HG03139 (cell line): ENCODE measurements around the gene MTMR6.
A peak's percentile ranks its signal among the peaks of the same experiment; 100 is the strongest.
"Not testable (repeated sequence)": the region's sequence is repeated elsewhere in the genome, so short reads cannot be mapped to it uniquely, and the experiment has no call there.

Experiments
- ATAC-seq: cut with Tn5 transposase; IDR thresholded peaks from one replicate; pipeline ENCODE4 v1.9.1; 2021; ENCODE audit not compliant: unreplicated experiment

Gene MTMR6

DNA sequence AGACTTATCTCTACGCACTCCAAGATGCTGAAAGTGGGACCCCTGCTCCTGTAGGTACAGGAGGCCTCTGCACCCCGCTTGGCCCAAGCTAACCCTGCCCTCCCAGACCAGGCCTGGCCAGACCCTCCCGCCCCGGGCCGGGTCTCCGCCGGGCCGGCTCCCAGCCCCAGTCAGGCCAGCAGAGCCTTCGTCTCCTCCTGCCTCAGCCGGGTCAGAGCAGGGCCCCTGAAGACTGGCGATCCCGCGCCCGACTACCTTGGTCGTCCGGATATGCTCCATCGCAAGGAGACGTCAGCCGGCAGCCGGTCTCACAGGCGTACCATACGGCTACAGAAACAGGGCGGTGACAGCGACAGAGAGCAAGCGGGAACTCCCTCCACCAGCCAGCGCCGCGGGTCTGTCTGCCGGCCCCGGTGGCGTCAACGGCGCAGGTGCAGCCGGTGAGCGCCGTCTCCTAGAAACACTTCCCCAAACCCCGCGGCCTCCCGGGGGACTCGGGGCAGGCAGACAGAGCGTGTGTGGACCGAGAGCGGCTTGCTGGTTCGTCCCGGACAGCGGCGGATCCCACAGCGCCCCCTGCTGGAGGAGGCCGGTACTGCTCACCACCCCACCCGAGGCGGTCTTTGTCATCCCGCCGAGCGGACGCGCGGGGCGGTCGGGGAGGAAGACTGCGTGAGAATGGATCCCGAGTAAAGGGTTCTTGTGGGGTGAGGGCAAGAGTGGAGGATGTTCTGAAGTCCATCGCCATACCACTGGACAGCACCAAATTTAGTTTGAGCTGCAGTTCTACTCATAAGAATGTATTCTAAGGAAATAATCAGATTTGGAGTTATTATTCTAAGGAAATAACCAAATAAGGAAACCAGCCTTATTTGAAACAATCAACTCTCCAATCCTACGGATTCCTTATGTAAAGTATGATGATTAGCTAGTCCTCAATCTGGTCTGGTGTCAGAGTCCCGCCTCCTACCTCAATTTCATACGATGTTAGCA is at the start of gene MTMR6:
TSS of gene MTMR6 (minus strand) at position 520 of the 993 bp plus-strand sequence. CDS start at position 279, 241 bp downstream.
- peak; percentile 93 for ATAC-seq

DNA sequence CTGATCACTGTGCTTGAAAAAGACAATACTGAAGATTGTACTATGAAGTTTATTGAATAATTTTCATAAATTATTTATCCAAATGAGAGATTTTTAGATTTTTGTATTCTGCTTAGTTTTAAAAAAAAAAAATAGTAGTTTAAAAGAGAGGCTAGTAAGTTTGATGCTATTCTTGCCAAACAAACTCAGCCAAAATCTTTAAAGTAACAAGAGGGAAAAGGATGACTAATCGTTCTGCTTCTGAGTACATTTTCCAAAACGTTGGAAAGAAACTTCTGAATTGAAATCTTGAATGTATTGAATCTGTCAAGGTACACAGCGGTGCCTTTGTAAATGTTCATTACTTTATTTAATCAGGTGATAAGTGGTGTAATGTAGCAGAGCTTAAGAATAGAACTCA is 48.6 kb upstream of the MTMR6 start:
- ATAC-seq = no peak

DNA sequence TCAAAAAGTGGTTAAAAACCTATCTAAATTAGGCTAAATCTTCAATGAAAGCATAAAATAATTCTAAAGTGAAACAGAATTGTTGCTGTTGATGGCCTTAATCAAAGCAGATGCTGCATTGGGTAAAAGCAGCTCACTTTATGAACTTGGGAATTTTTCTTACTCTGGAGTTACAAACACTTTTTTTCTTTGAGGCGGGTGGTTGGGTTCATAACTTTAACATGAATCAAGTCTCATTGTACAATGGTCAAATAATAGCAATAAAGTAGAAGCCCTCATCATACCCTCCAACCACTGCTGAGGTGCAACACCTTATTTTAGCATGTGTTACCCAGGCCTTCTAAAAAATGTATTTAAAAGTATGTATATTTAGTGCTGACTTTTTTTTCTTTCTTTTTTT is 43.3 kb upstream of the MTMR6 start:
- no peak for ATAC-seq

DNA sequence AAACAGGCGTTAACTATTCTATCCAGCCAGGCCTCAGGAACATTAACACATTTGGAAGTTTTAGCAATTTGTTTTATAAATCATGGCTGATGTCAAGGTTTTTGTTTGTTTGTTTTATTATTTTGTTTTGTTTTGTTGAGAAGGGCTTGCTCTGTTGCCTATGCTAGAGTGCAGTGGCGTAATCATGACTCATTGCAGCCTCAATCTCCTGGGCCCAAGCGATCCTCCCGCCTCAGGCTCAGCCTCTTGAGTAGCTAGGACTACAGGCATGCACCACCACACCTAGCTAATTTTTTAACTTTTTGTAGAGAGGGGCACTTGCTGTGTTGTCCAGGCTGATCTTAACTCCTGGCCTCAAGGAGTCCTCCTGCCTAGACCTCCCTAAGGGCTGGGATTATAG is 42.4 kb upstream of the MTMR6 start:
- ATAC-seq = no peak

DNA sequence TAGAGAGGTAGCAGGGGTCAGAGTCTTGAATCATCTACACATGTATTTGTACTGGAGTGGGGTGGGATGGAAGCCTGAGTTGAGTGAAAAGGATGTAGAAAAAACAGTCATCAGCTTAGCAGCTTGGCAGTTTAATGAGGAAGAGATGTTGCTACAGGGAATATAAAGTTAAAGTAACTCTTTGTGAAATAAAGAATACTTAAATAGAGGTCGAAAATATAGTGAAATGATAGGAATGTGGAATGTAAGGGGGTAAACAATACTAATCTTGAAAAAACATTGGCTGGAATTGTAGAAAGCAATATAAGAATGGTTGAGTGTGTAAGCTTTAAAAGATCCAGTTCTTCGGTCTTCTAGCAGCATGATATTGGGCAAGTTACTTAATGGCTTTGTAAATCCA is 36.8 kb upstream of the MTMR6 start:
- no peak for ATAC-seq

DNA sequence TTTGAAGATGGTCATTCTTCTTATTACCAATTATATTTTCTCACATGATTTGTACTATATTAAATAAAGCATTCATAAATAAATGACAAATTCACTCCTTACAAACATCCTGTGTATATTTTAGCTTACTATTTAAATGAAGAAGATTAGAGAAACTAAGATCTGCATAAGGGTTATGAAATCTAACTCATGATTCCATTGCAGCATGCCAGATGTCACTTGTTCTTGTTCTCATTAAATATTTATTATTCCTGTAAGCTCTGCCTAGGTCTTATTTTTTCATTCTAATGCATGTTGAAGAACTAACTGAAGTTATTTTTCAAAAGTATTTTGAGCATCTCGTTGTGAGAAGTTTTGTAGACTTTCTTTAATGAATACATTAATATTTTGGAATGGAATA is 32.5 kb upstream of the MTMR6 start:
- no peak for ATAC-seq

DNA sequence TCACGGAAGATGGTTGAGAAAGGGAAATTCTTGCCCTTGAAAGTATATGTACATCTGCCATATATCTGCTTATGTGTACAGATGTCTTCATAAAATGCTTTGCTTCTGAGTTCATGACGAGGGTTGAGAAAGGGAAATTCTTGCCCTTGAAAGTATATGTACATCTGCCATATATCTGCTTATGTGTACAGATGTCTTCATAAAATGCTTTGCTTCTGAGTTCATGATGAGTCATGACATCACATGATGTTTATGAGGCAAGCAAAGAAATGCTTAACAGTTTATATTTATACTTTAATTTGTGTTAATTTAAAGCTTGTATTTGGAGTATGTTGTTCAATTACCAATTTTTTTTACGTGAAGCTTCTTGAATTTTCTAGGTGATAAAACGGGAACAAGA is 31.7 kb upstream of the MTMR6 start:
- ATAC-seq = not testable (repeated sequence)

DNA sequence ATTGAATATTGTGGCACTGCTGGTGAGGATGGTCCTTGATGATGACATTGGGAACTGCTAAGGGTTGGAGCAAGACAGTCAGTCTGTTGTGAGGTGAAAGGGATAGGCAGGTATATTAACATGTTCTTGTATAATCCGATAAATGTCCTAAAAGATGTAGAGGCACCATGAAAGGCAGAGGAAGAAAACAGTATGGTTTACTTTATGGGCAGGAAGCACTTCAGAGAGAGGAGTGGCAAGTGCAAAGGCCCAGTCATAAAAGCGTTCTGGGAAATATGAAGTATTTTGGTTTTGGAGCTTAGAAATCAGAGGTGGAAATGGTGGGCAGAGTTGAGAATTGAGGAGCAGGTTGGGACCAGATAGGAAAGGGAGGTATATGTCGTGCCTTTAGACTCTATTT is 23.6 kb upstream of the MTMR6 start:
- no peak for ATAC-seq

DNA sequence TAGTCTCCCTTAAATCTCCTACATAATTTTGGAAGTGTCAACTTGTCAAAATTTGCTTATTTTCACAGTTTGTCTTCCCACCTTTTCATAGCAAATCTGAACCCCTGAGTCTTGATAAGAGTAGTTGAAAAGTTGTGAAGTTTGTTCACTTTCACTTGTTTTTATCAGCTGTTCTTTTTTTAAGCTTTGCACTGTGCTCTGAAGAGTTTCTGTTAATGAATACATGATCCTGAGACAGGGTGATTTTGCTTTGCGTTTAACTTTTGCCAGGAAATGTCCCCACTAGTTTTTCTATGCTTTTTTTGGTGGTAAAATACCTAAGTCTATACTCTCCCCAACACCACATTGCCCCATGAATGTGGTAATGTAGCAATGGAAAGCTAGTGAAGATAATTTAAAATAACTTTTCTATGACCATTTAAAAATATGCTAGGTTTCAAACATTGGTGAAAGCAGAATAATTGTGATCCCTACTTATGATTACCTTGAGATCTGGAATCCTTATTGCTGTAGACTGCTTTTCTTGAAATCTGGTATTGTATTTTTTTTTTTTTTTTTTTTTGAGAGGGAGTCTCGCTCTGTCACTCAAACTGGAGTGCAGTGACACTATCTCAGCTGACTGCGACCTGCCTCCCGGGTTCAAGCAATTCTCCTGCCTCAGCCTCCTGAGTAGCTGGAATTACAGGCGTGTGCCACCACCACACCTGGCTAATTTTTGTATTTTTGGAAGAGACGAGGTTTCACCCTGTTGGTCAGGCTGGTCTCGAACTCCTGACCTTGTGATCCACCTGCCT is 19.6 kb upstream of the MTMR6 start:
- ATAC-seq = no peak

DNA sequence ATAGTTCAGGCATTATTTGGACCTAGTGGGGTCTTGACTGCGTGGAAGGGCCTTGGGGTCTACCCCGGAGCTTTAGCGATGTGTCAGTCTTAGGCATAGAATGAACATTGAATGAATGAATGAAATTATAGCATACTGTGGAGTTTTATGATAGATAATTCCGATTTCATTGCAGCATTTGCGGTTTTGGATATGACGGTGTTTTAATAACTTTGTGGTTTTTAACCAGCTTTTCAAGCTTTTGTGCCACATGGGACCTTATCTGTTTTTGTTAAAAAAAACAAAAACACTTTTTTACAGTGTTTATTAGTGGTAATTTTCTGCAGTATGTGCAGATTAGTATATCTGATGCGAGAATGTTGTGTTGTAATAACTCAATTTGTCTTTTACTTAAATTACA is 14.8 kb upstream of the MTMR6 start:
- no peak for ATAC-seq

DNA sequence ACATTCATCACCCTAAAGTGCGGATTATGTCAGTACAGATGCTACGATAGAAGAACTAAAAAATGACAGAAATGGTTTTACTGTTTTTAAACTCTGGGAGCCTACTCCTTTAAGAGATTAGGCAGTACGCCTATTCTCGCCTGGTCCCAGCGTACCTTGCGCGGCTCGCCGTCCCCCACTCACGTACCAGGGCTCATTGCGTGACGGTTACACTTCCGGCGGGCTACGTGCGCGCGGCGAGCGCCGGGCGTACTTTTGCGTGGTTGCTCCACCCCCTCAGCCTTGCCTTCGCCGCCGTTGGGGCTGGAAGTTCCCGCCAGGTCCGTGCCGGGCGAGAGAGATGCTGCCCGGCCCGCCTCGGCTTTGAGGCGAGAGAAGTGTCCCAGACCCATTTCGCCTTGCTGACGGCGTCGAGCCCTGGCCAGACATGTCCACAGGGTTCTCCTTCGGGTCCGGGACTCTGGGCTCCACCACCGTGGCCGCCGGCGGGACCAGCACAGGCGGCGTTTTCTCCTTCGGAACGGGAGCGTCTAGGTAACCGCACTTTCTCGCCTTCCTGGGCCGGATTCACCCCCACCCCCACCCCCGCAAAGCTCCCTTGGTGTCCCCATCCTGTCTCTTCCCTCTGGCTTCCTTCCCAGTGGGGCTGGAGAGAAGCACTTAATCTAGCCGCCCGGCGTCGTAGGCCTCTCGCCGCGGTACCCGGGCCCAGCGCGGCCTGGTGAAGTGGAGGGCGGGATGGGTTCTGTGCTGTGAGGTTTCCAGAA is 14.2 kb upstream of the MTMR6 start, which contains the start of gene NUP58:
TSS of gene NUP58 (plus strand) at position 279 of the 767 bp plus-strand sequence. CDS start at position 428, 149 bp downstream.
- peak; percentile 98 for ATAC-seq

DNA sequence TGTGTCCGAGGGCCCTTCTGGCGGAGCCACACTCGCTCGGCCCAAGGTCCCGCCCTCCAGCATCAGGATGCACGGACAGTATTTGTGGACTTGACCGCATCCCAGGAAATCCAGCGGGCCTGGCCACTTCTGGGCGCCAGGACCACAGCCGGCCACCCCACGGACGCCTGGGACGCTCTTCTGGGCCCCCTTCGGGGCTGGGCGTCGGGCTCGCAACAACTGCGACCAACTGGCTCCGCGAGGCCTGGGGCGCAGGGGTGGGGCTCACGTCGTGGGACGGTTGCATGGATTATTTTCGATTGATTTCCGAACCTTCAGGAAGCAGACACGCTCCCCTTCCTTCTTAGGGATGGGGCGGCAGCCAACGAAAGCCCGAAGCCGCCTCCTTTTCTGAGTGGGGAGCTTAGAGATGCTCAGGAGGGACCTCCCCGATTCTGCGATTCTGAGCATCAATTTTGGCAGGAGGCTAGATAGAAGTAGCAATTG is 13.6 kb upstream of the MTMR6 start:
- ATAC-seq = peak; percentile 3

DNA sequence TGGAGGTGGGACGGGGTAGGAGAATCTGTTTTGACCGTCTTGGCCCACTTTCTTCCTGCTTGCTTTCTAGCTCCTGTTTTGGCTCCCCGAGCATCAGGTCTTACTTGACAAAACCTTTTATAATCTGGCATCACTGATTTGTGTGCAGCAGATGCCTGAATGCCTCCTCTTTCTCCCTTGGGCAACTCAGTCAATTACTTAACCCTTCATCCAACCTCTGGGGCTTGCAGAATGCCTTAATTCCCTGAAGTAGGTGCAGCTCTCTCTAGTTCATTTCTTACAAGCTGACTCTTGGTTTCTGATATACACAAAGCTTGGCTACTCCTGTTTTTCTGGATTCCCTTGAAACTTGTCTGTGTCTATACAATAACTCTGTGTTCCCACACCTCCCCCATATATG is 8.4 kb upstream of the MTMR6 start:
- no peak for ATAC-seq

DNA sequence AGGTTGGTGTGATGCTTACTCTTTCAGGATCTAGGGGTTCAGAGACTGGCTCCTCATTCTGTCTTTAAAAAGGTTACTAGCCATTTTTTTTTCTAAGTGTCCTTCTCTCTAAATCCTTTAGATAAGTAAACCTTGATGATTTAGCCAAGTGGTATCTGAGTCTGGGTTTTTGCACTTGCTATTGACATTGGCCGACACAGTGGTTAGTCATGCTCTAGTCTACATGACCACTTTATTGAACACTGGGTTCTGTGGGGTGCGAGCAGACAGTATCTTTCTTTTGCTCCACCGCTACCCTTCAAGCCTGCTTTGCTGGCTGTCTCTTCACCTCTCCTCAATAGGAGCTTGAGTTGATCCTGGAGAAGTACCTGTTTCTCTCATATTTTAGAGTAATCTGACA is 7.9 kb upstream of the MTMR6 start:
- ATAC-seq = no peak

DNA sequence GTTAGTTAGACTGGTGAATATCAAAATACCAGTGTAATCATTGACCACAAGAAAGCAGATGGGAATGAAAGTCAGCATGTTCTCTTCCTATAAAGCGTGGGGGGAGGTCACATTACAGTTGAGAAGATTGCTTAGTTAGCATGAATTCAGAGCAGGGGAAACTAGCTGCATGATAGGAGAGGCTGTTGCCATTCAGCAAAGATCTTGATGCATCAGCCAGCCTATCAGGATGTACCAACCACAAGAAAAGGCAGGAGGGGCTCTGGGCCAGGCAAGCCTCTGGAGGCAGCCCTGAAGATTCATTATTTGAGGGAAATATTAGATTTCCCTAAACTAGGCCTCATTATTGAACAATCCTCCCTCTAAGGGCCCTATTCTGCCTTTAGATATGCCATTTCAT is 5.0 kb upstream of the MTMR6 start:
- no peak for ATAC-seq

DNA sequence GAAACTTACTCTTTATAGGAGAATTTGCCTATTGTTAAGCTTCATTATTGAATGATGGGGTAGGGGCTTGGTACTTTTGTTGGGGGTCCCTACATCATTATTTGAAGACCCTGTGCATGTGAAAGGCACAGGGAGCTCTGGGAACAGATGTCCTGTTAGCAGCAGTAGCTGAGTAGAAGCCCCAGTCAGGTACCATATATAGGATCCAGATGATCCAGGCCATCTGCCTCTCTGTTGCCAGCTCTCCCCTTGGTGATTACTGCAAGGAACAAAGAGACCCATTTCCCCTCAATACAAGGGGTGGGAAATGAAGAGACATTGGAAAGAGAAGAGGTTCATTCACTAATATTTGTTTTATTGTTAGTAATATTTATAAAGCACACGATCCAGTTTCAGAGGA is 4.4 kb upstream of the MTMR6 start:
- no peak for ATAC-seq

DNA sequence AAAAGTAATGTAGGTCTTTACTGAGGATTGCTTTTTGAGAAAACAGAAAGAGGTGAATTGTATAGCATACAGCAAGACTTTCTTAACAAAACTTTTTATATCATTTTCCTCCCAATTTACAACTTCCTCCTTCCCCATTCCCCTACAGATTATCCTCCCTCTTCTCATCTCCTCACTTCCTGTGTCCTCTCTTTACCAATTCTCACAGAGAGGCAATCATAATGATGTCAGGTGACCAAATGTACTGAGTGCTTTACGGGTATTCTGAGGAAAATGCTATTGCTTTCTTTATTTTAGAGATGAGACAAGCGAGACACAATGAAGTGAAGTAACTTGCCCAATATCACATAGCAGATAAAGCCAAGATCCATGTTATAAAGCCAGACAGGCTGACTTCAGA is 1.7 kb upstream of the MTMR6 start:
- no peak for ATAC-seq

DNA sequence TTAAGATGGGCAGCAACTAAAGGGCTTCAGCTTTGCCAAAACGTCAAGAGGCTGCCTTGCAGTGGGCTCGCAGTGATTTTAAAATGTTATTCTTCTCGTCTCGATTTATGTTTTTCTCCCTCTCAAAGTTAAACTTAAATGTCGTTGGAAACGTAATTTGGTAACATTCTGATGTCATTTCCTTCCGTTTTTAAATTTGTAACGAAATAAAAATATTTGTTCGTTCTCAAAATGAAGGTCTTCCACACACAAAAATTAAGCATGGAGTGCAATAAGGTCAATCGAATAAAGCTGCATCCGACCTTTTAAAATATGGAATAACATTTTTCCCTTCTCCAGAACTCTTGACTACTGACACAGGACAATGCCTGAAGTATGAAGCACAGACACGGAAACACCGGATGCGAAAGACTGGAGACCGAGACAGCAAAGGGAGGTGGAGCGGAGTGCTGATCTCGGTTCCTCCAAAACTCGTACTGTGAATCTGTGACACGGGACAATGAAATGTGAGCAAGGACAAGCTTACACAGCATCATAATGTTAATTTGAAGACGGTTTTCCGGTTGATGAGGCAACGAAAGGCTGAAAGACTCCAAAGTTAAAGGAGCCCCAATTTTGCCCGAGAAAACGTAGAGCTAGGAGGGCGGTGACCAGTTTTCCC is 850 bp downstream of the MTMR6 start:
- peak; percentile 43 for ATAC-seq

DNA sequence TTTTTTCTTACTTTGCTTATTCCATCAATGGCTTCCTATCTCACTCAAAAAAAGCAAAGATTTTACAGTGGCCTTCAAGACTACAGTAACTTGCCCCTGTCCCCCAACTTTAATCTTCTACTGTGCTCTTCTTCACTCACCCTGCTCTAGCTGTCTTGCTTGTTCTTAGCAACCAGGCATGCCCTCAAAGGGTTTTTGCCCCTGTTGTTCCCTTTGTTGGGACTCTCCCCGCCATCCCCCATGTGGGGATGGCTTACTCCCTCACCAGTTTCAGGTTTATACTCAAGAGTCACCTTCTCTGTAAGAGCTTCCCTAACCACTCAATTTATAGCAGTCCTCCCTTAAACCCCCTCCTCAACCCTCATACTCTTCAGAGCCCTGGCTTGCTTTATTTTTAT is 5.4 kb downstream of the MTMR6 start:
- ATAC-seq = no peak

DNA sequence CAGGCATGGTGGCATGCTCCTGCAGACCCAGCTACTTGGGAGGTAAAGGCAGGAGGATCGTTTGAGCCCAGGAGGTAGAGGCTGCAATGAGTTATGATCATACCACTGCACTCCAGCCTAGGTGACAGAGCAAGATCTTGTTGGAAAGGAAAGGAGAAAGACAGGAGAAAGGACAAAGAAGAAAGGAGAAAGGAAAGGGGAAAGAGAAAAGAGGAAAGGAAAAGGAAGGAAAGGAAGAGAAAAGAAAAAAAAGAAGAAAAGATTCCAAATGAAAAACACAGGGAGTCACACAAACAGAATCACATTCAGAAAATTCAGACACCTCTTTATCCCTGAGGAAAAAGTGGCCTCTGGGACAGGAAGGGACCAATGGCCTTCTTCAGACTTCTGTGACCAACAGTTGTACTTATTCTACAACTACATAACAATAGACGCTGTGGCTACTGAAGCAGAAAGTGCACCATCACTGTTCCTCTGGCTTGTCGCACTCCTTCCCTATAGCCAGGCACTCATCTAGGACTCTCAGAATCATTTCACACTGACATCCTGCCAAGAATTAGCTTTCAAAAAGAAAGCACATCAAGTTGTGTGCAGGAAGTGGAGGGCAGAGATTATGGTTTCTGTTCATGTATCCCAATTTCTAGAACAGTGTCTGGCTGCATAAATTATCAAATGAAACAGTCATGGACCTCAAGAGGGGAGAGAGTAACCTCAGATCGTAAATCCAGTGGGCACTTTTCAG is 5.9 kb downstream of the MTMR6 start:
- ATAC-seq = no peak
